ENCODE measurements around the gene TM4SF18.

DNA sequence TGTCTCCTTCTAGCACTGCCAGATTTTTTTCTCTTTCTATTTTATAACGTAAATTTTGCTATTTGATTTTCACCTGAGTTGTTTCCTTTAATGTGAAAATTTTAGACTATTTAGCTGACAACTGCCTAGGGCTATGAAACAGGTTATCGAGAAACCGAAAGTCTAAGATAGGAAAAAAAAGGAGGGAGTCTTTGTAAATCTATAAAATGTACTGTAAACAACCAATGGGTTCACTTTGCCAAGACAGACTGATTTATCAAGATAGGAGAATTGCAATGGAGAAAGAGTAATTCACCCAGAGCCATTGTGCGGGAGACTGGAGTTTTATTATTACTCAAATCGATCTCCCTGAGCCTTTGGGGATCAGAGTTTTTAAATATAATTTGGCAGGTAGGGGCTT is 50.0 kb downstream of the TM4SF18 start:
- TF ChIP-seq, protein P1, sequence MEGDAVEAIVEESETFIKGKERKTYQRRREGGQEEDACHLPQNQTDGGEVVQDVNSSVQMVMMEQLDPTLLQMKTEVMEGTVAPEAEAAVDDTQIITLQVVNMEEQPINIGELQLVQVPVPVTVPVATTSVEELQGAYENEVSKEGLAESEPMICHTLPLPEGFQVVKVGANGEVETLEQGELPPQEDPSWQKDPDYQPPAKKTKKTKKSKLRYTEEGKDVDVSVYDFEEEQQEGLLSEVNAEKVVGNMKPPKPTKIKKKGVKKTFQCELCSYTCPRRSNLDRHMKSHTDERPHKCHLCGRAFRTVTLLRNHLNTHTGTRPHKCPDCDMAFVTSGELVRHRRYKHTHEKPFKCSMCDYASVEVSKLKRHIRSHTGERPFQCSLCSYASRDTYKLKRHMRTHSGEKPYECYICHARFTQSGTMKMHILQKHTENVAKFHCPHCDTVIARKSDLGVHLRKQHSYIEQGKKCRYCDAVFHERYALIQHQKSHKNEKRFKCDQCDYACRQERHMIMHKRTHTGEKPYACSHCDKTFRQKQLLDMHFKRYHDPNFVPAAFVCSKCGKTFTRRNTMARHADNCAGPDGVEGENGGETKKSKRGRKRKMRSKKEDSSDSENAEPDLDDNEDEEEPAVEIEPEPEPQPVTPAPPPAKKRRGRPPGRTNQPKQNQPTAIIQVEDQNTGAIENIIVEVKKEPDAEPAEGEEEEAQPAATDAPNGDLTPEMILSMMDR (IDR thresholded peaks at IDR 0.05), result no peak
- TF ChIP-seq POLR2A (IDR thresholded peaks at IDR 0.05), result no peak

All from body of pancreas (tissue), 4 donors.